Gastrocnemius medialis (tissue), 4 donors: ENCODE data around the gene RBM18.

Experiments
- POLR2A ChIP-seq, 2 donors: fragments of 450-650 bp; IDR thresholded peaks; one replicate each; pipeline ENCODE4 v1.6.1; 2017; ENCODE audit warnings: antibody characterized with exemption in 2 of 2, mild to moderate bottlenecking in 2 of 2, moderate library complexity in 2 of 2
- TF ChIP-seq, protein P1 (sequence below), 5 experiments: fragments of 450-650 bp in 3 of 5; fragments of 200-600 bp in 2 of 5; sonication (generic) in 2 of 5; IDR thresholded peaks in 4 of 5; conservative IDR thresholded peaks in 1 of 5; 1 replicate in 4 of 5; 2 replicates in 1 of 5; pipeline ENCODE4 v1.5.1; 2016 to 2019; ENCODE audit warnings: antibody characterized with exemption in 5 of 5, mild to moderate bottlenecking in 3 of 5, moderate library complexity in 3 of 5

DNA sequence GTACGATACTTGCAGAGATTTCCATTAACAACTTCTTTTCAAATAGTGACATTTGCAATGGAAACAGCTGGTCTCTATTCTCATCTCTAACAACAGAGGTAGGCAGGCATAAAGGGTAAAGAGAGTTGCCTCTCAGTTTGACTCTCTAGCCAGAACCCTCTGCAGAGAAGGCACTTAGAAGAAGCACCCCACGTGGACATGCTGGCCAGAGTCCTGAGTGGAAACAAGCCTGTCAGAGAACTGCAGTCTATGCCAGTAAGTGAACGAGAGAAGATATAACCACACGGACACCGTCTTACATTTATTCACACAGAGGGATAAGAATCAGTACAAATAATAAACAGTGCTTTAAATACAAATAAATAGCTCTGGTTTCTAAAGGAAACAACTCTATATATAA lies 24.9 kb downstream of the RBM18 start:
- TF ChIP-seq, protein P1, sequence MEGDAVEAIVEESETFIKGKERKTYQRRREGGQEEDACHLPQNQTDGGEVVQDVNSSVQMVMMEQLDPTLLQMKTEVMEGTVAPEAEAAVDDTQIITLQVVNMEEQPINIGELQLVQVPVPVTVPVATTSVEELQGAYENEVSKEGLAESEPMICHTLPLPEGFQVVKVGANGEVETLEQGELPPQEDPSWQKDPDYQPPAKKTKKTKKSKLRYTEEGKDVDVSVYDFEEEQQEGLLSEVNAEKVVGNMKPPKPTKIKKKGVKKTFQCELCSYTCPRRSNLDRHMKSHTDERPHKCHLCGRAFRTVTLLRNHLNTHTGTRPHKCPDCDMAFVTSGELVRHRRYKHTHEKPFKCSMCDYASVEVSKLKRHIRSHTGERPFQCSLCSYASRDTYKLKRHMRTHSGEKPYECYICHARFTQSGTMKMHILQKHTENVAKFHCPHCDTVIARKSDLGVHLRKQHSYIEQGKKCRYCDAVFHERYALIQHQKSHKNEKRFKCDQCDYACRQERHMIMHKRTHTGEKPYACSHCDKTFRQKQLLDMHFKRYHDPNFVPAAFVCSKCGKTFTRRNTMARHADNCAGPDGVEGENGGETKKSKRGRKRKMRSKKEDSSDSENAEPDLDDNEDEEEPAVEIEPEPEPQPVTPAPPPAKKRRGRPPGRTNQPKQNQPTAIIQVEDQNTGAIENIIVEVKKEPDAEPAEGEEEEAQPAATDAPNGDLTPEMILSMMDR (IDR thresholded peaks at IDR 0.05 in 4 of 5, conservative IDR thresholded peaks at IDR 0.05 in 1 of 5) = no peak
- no peak for TF ChIP-seq POLR2A (IDR thresholded peaks at IDR 0.05)
